H1 (cell line): ENCODE measurements around the gene KCNJ9. TPM values are rescaled to one million over a fixed set of nuclear protein-coding genes. Genes with fewer than 3 reads are reported as not detected.

Experiments used
- CTCF ChIA-PET: fragments of 300-600 bp; sonication (Branson Sonifier 250); formaldehyde crosslinking; loops from one replicate; lab custom pipeline; 2021; ENCODE audit not compliant: partially characterized antibody; lab: Charles Lee
- POLR2A ChIA-PET: fragments of 300-600 bp; sonication (Branson Sonifier 250); formaldehyde crosslinking; loops from one replicate; lab custom pipeline; 2021; ENCODE audit warnings: inconsistent platforms; ENCODE audit not compliant: partially characterized antibody; lab: Charles Lee
- DNase-seq, 2 experiments: peaks; one replicate each; pipeline versions ENCODE4 v3.0.0 to v3.0.0-alpha.2; 2010 to 2022; ENCODE audit warnings: low spot score in 2 of 2, low read depth in 1 of 2, mixed read lengths in 1 of 2
- FAIRE-seq: peaks from 2 replicates; lab custom pipeline; 2011; peaks lifted over from hg19 to GRCh38; lab: Jason Lieb, UNC
- H2AFZ ChIP-seq: 2 replicates; pipeline ENCODE4 v1.8.1; 2012; ENCODE audit warnings: low read length, inconsistent platforms
- H2AK5ac ChIP-seq: 2 replicates; pipeline ENCODE4 v1.6.1; 2013; ENCODE audit warnings: low read depth, low read length
- H2BK120ac ChIP-seq: replicated peaks from 2 replicates; pipeline ENCODE3; 2013; ENCODE audit warnings: low read depth, low read length, inconsistent platforms
- H2BK12ac ChIP-seq: 2 replicates; pipeline ENCODE4 v1.6.1; 2013; ENCODE audit warnings: low read depth, low read length
- H2BK15ac ChIP-seq: 2 replicates; pipeline ENCODE4 v1.6.1; 2013; ENCODE audit warnings: low read length
- H2BK20ac ChIP-seq: 2 replicates; pipeline ENCODE4 v1.6.1; 2013; ENCODE audit warnings: low read length
- H2BK5ac ChIP-seq: 2 replicates; pipeline ENCODE4 v1.6.1; 2013; ENCODE audit warnings: low read depth, low read length
- H3K14ac ChIP-seq: 2 replicates; pipeline ENCODE4 v1.6.1; 2013; ENCODE audit warnings: inconsistent platforms; ENCODE audit not compliant: insufficient read length
- H3K18ac ChIP-seq: 2 replicates; pipeline ENCODE4 v1.6.1; 2013; ENCODE audit warnings: low read length; ENCODE audit errors: extremely low read depth
- H3K23ac ChIP-seq: 2 replicates; pipeline ENCODE4 v1.6.1; 2013; ENCODE audit warnings: inconsistent platforms; ENCODE audit not compliant: insufficient read length
- H3K23me2 ChIP-seq: 2 replicates; pipeline ENCODE4 v1.6.1; 2013; ENCODE audit warnings: low read depth, low read length
- H3K27ac ChIP-seq: 2 replicates; pipeline ENCODE4 v1.6.1; 2011; ENCODE audit warnings: low read depth, low read length, inconsistent platforms
- H3K27me3 ChIP-seq, 4 experiments: replicated peaks in 1 of 4; 1 replicate in 1 of 4; 2 replicates in 3 of 4; pipeline versions ENCODE4 v1.6.1 to v1.8.1; 2011 to 2013; ENCODE audit warnings: low read length in 3 of 4, mild to moderate bottlenecking in 3 of 4, inconsistent platforms in 2 of 4, mixed read lengths in 2 of 4, moderate library complexity in 1 of 4; ENCODE audit not compliant: control insufficient read depth in 3 of 4, insufficient read depth in 3 of 4; ENCODE audit errors: extremely low read depth in 1 of 4
- H3K36me3 ChIP-seq, 4 experiments: 2 replicates each; pipeline versions ENCODE4 v1.6.1 to v1.8.1; 2011 to 2013; ENCODE audit warnings: mild to moderate bottlenecking in 4 of 4, low read length in 3 of 4, moderate library complexity in 2 of 4, control low read depth in 1 of 4, inconsistent platforms in 1 of 4; ENCODE audit not compliant: insufficient read depth in 4 of 4, control insufficient read depth in 2 of 4
- H3K4ac ChIP-seq: replicated peaks from 2 replicates; pipeline ENCODE3; 2013; ENCODE audit warnings: low read length, low read depth, mixed read lengths, inconsistent platforms; ENCODE audit not compliant: insufficient read length
- H3K4me1 ChIP-seq, 4 experiments: replicated peaks in 1 of 4; 1 replicate in 1 of 4; 2 replicates in 3 of 4; pipeline versions ENCODE4 v1.6.1 to v1.8.1; 2011 to 2013; ENCODE audit warnings: low read length in 3 of 4, inconsistent platforms in 2 of 4, mixed read lengths in 1 of 4; ENCODE audit not compliant: insufficient read depth in 4 of 4, control insufficient read depth in 3 of 4
- H3K4me2 ChIP-seq, 2 experiments: 2 replicates each; pipeline versions ENCODE4 v1.6.1 to v1.8.1; 2011 to 2013; ENCODE audit warnings: low read depth in 2 of 2, low read length in 2 of 2, control low read depth in 1 of 2, inconsistent platforms in 1 of 2, mild to moderate bottlenecking in 1 of 2; ENCODE audit not compliant: insufficient read depth in 1 of 2
- H3K4me3 ChIP-seq, 4 experiments: fragments of 200-600, 300-600 bp in 1 of 4; sonication (generic), shearing (Covaris generic), sonication (Bioruptor Twin) in 1 of 4; 2 replicates each; pipeline versions ENCODE4 v1.5.1 to v1.8.1; 2011 to 2016; ENCODE audit warnings: low read length in 4 of 4, low read depth in 3 of 4, control low read depth in 2 of 4, inconsistent platforms in 2 of 4, mild to moderate bottlenecking in 2 of 4, mixed read lengths in 1 of 4, moderate library complexity in 1 of 4; ENCODE audit not compliant: insufficient read depth in 2 of 4; ENCODE audit errors: extremely low read depth in 1 of 4
- H3K56ac ChIP-seq: replicated peaks from 2 replicates; pipeline ENCODE3; 2013; ENCODE audit warnings: low read depth, mild to moderate bottlenecking, mixed read lengths, low read length, inconsistent platforms; ENCODE audit not compliant: insufficient read length
- H3K79me1 ChIP-seq: 2 replicates; pipeline ENCODE4 v1.6.1; 2013; ENCODE audit warnings: low read depth, low read length, control low read depth
- H3K79me2 ChIP-seq, 2 experiments: 2 replicates each; pipeline versions ENCODE4 v1.6.1 to v1.8.1; 2012 to 2013; ENCODE audit warnings: low read length in 2 of 2, mild to moderate bottlenecking in 2 of 2, inconsistent platforms in 1 of 2; ENCODE audit not compliant: insufficient read depth in 2 of 2, control insufficient read depth in 1 of 2
- H3K9ac ChIP-seq, 4 experiments: replicated peaks in 1 of 4; 1 replicate in 1 of 4; 2 replicates in 3 of 4; pipeline versions ENCODE4 v1.6.1 to v1.8.1; 2011 to 2013; ENCODE audit warnings: low read depth in 3 of 4, low read length in 3 of 4, control low read depth in 2 of 4, mild to moderate bottlenecking in 2 of 4, moderate library complexity in 2 of 4, inconsistent platforms in 1 of 4; ENCODE audit errors: extremely low read depth in 1 of 4
- H3K9me3 ChIP-seq, 2 experiments: 2 replicates each; pipeline versions ENCODE4 v1.6.1 to v1.8.1; 2012 to 2013; ENCODE audit warnings: mild to moderate bottlenecking in 2 of 2, moderate library complexity in 2 of 2, control low read depth in 1 of 2, inconsistent platforms in 1 of 2, low read depth in 1 of 2, low read length in 1 of 2, mixed read lengths in 1 of 2; ENCODE audit not compliant: insufficient read depth in 2 of 2
- H4K20me1 ChIP-seq, 2 experiments: replicated peaks in 1 of 2; 2 replicates each; pipeline versions ENCODE3 to v1.8.1; 2011 to 2013; ENCODE audit warnings: inconsistent platforms in 2 of 2, low read length in 2 of 2, mild to moderate bottlenecking in 1 of 2; ENCODE audit not compliant: insufficient read depth in 2 of 2, control insufficient read depth in 1 of 2
- H4K5ac ChIP-seq: 2 replicates; pipeline ENCODE4 v1.6.1; 2013; ENCODE audit warnings: low read length, low read depth, mixed read lengths, inconsistent platforms; ENCODE audit not compliant: insufficient read length
- H4K8ac ChIP-seq: 2 replicates; pipeline ENCODE4 v1.8.0; 2013; ENCODE audit warnings: mild to moderate bottlenecking, moderate library complexity, low read length, inconsistent platforms; ENCODE audit not compliant: insufficient read depth; ENCODE audit errors: extremely low read depth
- H4K91ac ChIP-seq: replicated peaks from 2 replicates; pipeline ENCODE3; 2013; ENCODE audit warnings: low read length, mixed read lengths, inconsistent platforms; ENCODE audit not compliant: insufficient read length
- ATF3 ChIP-seq: IDR thresholded peaks from 2 replicates; pipeline ENCODE4 v1.6.1; 2011; ENCODE audit warnings: low read depth, mild to moderate bottlenecking, low read length; ENCODE audit not compliant: insufficient read depth
- BACH1 ChIP-seq: IDR thresholded peaks from 2 replicates; pipeline ENCODE4 v1.6.1; 2012; ENCODE audit warnings: low read length, improper control_type of control experiment
- BRCA1 ChIP-seq: IDR thresholded peaks from 2 replicates; pipeline ENCODE4 v1.6.1; 2012; ENCODE audit warnings: low read depth, low read length, improper control_type of control experiment
- CBX8 ChIP-seq: fragments of 300-800, 300-1000 bp; sonication (generic); IDR thresholded peaks from 2 replicates; pipeline ENCODE4 v1.7.1; 2016; ENCODE audit warnings: low read depth, low read length, borderline replicate concordance
- WGBS, 2 experiments: shearing (Covaris generic) in 1 of 2; methylation state at CpG; one replicate each; pipeline versions ENCODE4 v1.1.6 to v1.1.7; 2013 to 2015; ENCODE audit warnings: low lambda C conversion rate in 2 of 2, mixed read lengths in 2 of 2, inconsistent platforms in 1 of 2, low coverage in 1 of 2, missing lambda C conversion rate in 1 of 2; ENCODE audit not compliant: insufficient replicate concordance in 2 of 2, insufficient coverage in 1 of 2, insufficient read length in 1 of 2; ENCODE audit errors: extremely low coverage in 1 of 2, missing lambda C conversion rate in 1 of 2; 5-methylcytosine and 5-hydroxymethylcytosine counted together
- polyA plus RNA-seq, 7 experiments: library from polyadenylated mRNA; depleted of rRNA in 3 of 7; stranded (reverse) in 5 of 7; unstranded in 2 of 7; fragments of >200 nt in 5 of 7; fragments of 200-250 nt in 2 of 7; gene quantifications; 1 replicate in 5 of 7; 2 replicates in 1 of 7; 4 replicates in 1 of 7; pipeline versions ENCODE4 v1.2.1 to v1.2.3, GENCODE V29; 2011 to 2013; ENCODE audit warnings: missing spikeins in 2 of 7, mixed read lengths in 2 of 7
- total RNA-seq: library from RNA; stranded (reverse); fragmentation: NEBNext Ultra II Directional; extraction: Animal tissue kit (Norgen Biotek cat#: 25700); gene quantifications from 2 replicates; pipeline ENCODE4 v1.2.1, GENCODE V29; 2021
- TF ChIP-seq, protein P1 (sequence below): IDR thresholded peaks from 2 replicates; pipeline ENCODE4 v1.6.1; 2012; ENCODE audit warnings: inconsistent platforms

KCNJ9 gene
- total and polyA plus RNA-seq, 2 of the 8 experiments (the other 6 are each of a cell fraction or from before 2014, with no cell fraction given), result 0.02 to 0.13 TPM

DNA sequence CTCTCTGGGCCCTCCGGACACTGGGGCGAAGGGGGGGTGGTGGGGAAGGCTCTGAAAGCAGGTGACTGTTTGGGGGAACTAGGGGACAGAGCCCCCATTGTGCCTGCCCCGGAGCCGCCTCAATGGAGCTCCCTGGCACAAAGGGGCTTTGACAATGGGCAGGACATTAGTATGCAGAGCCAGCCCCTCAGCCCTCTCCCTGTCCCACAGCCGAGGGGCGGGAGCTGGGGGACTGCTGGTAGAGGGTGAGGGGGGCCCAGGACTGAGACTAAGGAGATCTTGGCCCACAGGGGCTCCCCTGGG, 19.2 kb upstream of the KCNJ9 start:
- Histone ChIP-seq H3K23ac (no peak overlapping the region), H2BK5ac (peak overlapping the region; percentile 1; the same call in 1 of the 2 replicates), H3K79me2 (no peaks in the 10 kb centered on the region), H2BK120ac (no peak overlapping the region), H4K91ac (peak overlapping the region; percentile 36), H3K56ac (no peak overlapping the region), H3K4me1 (peaks cover 2 to 22% (median 14%) of the 10 kb centered on the region in 4 experiments), H4K20me1 (no peaks in the 10 kb centered on the region), H3K4me2 (peak overlapping the region in 1 of 2 experiments; percentile 37; a peak in 2 of 4 replicates), H3K4me3 (peak overlapping the region in 1 of 4 experiments; percentile 2; a peak in 1 of 8 replicates), H3K4ac (no peak overlapping the region), H4K8ac (no peak overlapping the region), H3K27me3 (peaks cover 0 to 3% (median 0%) of the 10 kb centered on the region in 4 experiments; a peak in 1 of 7 replicates), H2BK20ac (0 out of 2 replicates have a peak overlapping the region, but pooled peaks have one; percentile 78), H3K14ac (no peak overlapping the region), H3K9me3 (no peaks in the 10 kb centered on the region), H3K18ac (no peak overlapping the region), H3K23me2 (no peaks in the 10 kb centered on the region), H3K36me3 (no peaks in the 10 kb centered on the region), H3K27ac (no peak overlapping the region), H3K9ac (no peak overlapping the region), H2AFZ (no peak overlapping the region), H2BK15ac (no peak overlapping the region), H4K5ac (no peak overlapping the region), H2BK12ac (peak overlapping the region; percentile 78; the same call in 1 of the 2 replicates), H2AK5ac (0 out of 2 replicates have a peak overlapping the region, but pooled peaks have one; percentile 68), H3K79me1 (no peaks in the 10 kb centered on the region)
- DNase-seq (no peak), FAIRE-seq (no peak)
- CTCF ChIA-PET, result interaction anchor here (0.7 to 50.1 kb wide), 5 partner anchors 5 to 107 kb away, joined by 3 to 1874 read pairs (median 5); partner anchors contain the start of genes IGSF8, KCNJ10 and KCNJ9
- POLR2A ChIA-PET, result interaction anchor here (0.7 to 2.8 kb wide), 3 partner anchors 16 to 116 kb away, joined by 3 to 11 read pairs (median 3); no protein-coding TSS in a partner anchor
- WGBS, 2 experiments, result 51% methylated on average over 6 of the region's 6 CpGs; no CpG with 5 or more reads in 1 of the 2 experiments
- TF ChIP-seq BACH1 (no peak), BRCA1 (no peak), CBX8 (no peak), ATF3 (no peak)
- TF ChIP-seq, protein P1, sequence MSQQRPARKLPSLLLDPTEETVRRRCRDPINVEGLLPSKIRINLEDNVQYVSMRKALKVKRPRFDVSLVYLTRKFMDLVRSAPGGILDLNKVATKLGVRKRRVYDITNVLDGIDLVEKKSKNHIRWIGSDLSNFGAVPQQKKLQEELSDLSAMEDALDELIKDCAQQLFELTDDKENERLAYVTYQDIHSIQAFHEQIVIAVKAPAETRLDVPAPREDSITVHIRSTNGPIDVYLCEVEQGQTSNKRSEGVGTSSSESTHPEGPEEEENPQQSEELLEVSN, result no peak
